ENCODE results near the gene DLGAP1.

DNA sequence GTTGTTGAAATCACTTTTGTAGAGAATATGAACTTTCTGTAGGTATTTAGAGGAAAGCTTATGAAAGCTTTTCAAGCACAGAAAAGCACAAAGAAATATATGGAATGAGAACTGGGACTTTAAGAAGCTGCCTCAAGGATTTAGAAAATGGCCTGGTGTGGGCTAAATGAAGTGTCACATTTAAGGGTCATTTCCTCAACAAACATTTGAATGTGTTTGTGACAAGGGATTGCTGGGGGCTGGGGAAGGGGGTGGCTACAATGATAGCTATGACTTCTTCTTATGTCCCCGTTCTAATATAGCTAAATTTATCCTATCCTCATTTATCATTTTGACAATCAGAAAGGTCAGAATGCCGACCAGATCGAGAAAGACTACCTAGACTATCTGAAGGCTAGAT lies 69.2 kb downstream of the DLGAP1 start:
- no peak for TF ChIP-seq CTCF (conservative IDR thresholded peaks at IDR 0.05; ENCODE audit: low read depth, low read length)
- no peak for TF ChIP-seq USF2 (IDR thresholded peaks at IDR 0.05; ENCODE audit: low read depth, low read length)
- TF ChIP-seq MAFK (IDR thresholded peaks at IDR 0.05; ENCODE audit: low read depth, low read length), result no peak
- TF ChIP-seq RAD21 (IDR thresholded peaks at IDR 0.05; ENCODE audit: low read length), result no peak
- no peak for TF ChIP-seq CEBPB (IDR thresholded peaks at IDR 0.05; ENCODE audit: low read depth, low read length)
